GM23338 (cell line): ENCODE measurements around the gene CRELD1. TPM values are rescaled to one million over a fixed set of nuclear protein-coding genes. Genes with fewer than 3 reads are reported as not detected.

ENCODE experiments used
- ATAC-seq: fragments of 200-7000 bp; cut with Tn5 transposase; 3 replicates; pipeline ENCODE4 v1.9.1; 2020
- DNase-seq: peaks from one replicate; pipeline ENCODE4 v3.0.0-alpha.2; 2015; ENCODE audit warnings: low spot score
- H2AFZ ChIP-seq: fragments of 200-600 bp; sonication (generic); 2 replicates; pipeline ENCODE4 v1.8.0; 2016; ENCODE audit warnings: antibody characterized with exemption, mild to moderate bottlenecking, moderate library complexity
- H3F3A ChIP-seq: fragments of 200-600 bp; sonication (generic); replicated peaks from 2 replicates; pipeline ENCODE4 v1.8.0; 2017; ENCODE audit warnings: antibody characterized with exemption, mixed run types, low read depth
- H3K27ac ChIP-seq: fragments of 200-600 bp; sonication (generic); 2 replicates; pipeline ENCODE4 v1.6.1; 2016; ENCODE audit warnings: low read depth
- H3K27me3 ChIP-seq: fragments of 200-600 bp; sonication (generic); 2 replicates; pipeline ENCODE4 v1.8.0; 2016; ENCODE audit warnings: mild to moderate bottlenecking, mixed run types, moderate library complexity; ENCODE audit not compliant: insufficient read depth
- H3K36me3 ChIP-seq: fragments of 200-600 bp; sonication (generic); 2 replicates; pipeline ENCODE4 v1.8.0; 2016; ENCODE audit warnings: mild to moderate bottlenecking; ENCODE audit not compliant: insufficient read depth
- H3K4me1 ChIP-seq: fragments of 200-600 bp; sonication (generic); 2 replicates; pipeline ENCODE4 v1.8.0; 2016; ENCODE audit warnings: mild to moderate bottlenecking, moderate library complexity; ENCODE audit not compliant: insufficient read depth
- H3K4me2 ChIP-seq: fragments of 200-600 bp; sonication (generic); 2 replicates; pipeline ENCODE4 v1.7.1; 2017; ENCODE audit warnings: mixed run types
- H3K4me3 ChIP-seq: fragments of 200-600 bp; sonication (generic); 2 replicates; pipeline ENCODE4 v1.6.1; 2016; ENCODE audit warnings: mixed run types
- H3K79me2 ChIP-seq: fragments of 200-600 bp; sonication (generic); replicated peaks from 2 replicates; pipeline ENCODE4 v1.8.0; 2017; ENCODE audit warnings: mild to moderate bottlenecking; ENCODE audit not compliant: insufficient read depth
- H3K9me2 ChIP-seq: fragments of 200-600 bp; sonication (generic); 2 replicates; pipeline ENCODE4 v1.8.0; 2017; ENCODE audit not compliant: insufficient read depth
- H4K20me1 ChIP-seq: fragments of 200-600 bp; sonication (generic); replicated peaks from 2 replicates; pipeline ENCODE4 v1.8.0; 2017; ENCODE audit warnings: mild to moderate bottlenecking; ENCODE audit not compliant: insufficient read depth
- H3K27ac Mint-ChIP-seq: 2 replicates; pipeline ENCODE4 v1.8.0; 2020; ENCODE audit warnings: inconsistent platforms, mild to moderate bottlenecking, moderate library complexity, mixed read lengths
- H3K27me3 Mint-ChIP-seq: 3 replicates; pipeline ENCODE4 v1.8.0; 2022; ENCODE audit warnings: low read depth, mild to moderate bottlenecking, moderate library complexity, mixed read lengths, inconsistent platforms; ENCODE audit not compliant: insufficient read depth, poor library complexity
- H3K36me3 Mint-ChIP-seq: 3 replicates; pipeline ENCODE4 v1.8.0; 2021; ENCODE audit warnings: low read depth, mild to moderate bottlenecking, inconsistent platforms, moderate library complexity, mixed read lengths
- H3K4me1 Mint-ChIP-seq: 3 replicates; pipeline ENCODE4 v1.8.0; 2020; ENCODE audit warnings: mild to moderate bottlenecking, inconsistent platforms, mixed read lengths
- H3K4me3 Mint-ChIP-seq: 3 replicates; pipeline ENCODE4 v1.8.0; 2021; ENCODE audit warnings: moderate library complexity, mild to moderate bottlenecking, inconsistent platforms, mixed read lengths
- H3K9me3 Mint-ChIP-seq: 3 replicates; pipeline ENCODE4 v1.8.0; 2020; ENCODE audit warnings: moderate library complexity, mild to moderate bottlenecking, inconsistent platforms, mixed read lengths
- CREB1 ChIP-seq: fragments of 250-450 bp; sonication (Bioruptor Pico); IDR thresholded peaks from 2 replicates; pipeline ENCODE4 v1.5.0; 2020; ENCODE audit warnings: low read depth, mild to moderate bottlenecking, moderate library complexity
- NANOG ChIP-seq: IDR thresholded peaks from 2 replicates; pipeline ENCODE4 v1.6.1; 2016; ENCODE audit warnings: antibody characterized with exemption, borderline replicate concordance
- POLR2AphosphoS5 ChIP-seq: IDR thresholded peaks from 2 replicates; pipeline ENCODE4 v1.6.1; 2016; ENCODE audit warnings: antibody characterized with exemption, low read depth
- ZNF114 ChIP-seq: fragments of 250-450 bp; sonication (Bioruptor Pico); IDR thresholded peaks from 2 replicates; pipeline ENCODE4 v1.5.0; 2020; ENCODE audit warnings: mild to moderate bottlenecking, moderate library complexity
- ZNF331 ChIP-seq: fragments of 250-450 bp; sonication (Bioruptor Pico); IDR thresholded peaks from 2 replicates; pipeline ENCODE4 v1.5.0; 2020; ENCODE audit warnings: low read depth, mild to moderate bottlenecking, moderate library complexity
- polyA plus RNA-seq: library from polyadenylated mRNA; unstranded; fragments of >200 nt; fragmentation: Nextera tagmentation; extraction: Ambion mirVana; gene quantifications from 2 replicates; pipeline ENCODE4 v1.2.1, GENCODE V29; 2016
- total RNA-seq: library from RNA; depleted of rRNA; stranded (reverse); fragments of >200 nt; shearing (Covaris generic); gene quantifications from 2 replicates; pipeline ENCODE4 v1.2.3, GENCODE V29; 2014
- TF ChIP-seq, protein P1 (sequence below): fragments of 250-450 bp; sonication (Bioruptor Pico); IDR thresholded peaks from 2 replicates; pipeline ENCODE4 v1.5.0; 2020; ENCODE audit warnings: mild to moderate bottlenecking, moderate library complexity
- TF ChIP-seq, protein P2 (sequence below): IDR thresholded peaks from 2 replicates; pipeline ENCODE4 v1.6.1; 2016; ENCODE audit warnings: antibody characterized with exemption

CRELD1 gene
- total and polyA plus RNA-seq, 2 experiments from 2014 or later = 11.5 to 13.1 TPM

DNA sequence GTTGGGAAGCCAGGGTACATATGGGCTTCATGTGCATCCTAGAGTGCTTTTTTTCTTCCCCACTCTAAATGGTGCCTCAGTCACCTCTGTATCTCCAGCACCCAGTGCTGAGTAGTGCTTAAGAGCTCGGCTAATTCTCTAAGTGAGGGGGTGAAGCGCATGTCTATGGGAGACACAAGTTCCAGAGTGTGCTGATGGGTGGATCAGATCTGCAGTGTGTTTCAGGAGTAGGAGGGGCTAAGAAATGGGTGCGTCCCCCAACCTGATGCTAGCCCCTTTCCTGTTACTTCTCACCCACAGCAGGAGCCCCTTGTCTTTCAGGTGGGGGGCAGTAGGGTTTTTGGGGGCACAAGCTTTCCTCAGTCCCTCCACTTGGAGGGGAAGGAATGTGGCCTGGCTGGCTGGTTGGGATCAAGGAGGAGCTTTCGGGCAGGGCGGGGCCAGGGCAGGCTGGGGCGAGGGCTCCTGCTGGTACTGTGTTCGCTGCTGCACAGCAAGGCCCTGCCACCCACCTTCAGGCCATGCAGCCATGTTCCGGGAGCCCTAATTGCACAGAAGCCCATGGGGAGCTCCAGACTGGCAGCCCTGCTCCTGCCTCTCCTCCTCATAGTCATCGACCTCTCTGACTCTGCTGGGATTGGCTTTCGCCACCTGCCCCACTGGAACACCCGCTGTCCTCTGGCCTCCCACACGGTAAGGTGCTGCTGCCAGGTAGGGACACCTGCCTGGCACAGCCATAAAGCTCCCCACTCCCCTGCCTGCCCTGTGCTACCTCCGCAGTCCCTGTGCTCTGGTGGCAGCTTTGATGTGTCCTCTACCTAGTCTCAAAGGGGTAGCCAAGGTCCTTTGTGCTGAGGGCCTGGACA, 31.0 kb upstream of the CRELD1 start, which contains the start of gene IL17RE (continued):
- TF ChIP-seq, protein P1, sequence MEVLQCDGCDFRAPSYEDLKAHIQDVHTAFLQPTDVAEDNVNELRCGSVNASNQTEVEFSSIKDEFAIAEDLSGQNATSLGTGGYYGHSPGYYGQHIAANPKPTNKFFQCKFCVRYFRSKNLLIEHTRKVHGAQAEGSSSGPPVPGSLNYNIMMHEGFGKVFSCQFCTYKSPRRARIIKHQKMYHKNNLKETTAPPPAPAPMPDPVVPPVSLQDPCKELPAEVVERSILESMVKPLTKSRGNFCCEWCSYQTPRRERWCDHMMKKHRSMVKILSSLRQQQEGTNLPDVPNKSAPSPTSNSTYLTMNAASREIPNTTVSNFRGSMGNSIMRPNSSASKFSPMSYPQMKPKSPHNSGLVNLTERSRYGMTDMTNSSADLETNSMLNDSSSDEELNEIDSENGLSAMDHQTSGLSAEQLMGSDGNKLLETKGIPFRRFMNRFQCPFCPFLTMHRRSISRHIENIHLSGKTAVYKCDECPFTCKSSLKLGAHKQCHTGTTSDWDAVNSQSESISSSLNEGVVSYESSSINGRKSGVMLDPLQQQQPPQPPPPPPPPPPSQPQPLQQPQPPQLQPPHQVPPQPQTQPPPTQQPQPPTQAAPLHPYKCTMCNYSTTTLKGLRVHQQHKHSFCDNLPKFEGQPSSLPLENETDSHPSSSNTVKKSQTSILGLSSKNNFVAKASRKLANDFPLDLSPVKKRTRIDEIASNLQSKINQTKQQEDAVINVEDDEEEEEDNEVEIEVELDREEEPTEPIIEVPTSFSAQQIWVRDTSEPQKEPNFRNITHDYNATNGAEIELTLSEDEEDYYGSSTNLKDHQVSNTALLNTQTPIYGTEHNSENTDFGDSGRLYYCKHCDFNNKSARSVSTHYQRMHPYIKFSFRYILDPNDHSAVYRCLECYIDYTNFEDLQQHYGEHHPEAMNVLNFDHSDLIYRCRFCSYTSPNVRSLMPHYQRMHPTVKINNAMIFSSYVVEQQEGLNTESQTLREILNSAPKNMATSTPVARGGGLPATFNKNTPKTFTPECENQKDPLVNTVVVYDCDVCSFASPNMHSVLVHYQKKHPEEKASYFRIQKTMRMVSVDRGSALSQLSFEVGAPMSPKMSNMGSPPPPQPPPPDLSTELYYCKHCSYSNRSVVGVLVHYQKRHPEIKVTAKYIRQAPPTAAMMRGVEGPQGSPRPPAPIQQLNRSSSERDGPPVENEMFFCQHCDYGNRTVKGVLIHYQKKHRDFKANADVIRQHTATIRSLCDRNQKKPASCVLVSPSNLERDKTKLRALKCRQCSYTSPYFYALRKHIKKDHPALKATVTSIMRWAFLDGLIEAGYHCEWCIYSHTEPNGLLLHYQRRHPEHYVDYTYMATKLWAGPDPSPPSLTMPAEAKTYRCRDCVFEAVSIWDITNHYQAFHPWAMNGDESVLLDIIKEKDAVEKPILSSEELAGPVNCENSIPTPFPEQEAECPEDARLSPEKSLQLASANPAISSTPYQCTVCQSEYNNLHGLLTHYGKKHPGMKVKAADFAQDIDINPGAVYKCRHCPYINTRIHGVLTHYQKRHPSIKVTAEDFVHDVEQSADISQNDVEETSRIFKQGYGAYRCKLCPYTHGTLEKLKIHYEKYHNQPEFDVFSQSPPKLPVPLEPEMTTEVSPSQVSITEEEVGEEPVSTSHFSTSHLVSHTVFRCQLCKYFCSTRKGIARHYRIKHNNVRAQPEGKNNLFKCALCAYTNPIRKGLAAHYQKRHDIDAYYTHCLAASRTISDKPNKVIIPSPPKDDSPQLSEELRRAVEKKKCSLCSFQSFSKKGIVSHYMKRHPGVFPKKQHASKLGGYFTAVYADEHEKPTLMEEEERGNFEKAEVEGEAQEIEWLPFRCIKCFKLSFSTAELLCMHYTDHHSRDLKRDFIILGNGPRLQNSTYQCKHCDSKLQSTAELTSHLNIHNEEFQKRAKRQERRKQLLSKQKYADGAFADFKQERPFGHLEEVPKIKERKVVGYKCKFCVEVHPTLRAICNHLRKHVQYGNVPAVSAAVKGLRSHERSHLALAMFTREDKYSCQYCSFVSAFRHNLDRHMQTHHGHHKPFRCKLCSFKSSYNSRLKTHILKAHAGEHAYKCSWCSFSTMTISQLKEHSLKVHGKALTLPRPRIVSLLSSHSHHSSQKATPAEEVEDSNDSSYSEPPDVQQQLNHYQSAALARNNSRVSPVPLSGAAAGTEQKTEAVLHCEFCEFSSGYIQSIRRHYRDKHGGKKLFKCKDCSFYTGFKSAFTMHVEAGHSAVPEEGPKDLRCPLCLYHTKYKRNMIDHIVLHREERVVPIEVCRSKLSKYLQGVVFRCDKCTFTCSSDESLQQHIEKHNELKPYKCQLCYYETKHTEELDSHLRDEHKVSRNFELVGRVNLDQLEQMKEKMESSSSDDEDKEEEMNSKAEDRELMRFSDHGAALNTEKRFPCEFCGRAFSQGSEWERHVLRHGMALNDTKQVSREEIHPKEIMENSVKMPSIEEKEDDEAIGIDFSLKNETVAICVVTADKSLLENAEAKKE (CRISPR knock-in tag) = no peak
- TF ChIP-seq, protein P2, sequence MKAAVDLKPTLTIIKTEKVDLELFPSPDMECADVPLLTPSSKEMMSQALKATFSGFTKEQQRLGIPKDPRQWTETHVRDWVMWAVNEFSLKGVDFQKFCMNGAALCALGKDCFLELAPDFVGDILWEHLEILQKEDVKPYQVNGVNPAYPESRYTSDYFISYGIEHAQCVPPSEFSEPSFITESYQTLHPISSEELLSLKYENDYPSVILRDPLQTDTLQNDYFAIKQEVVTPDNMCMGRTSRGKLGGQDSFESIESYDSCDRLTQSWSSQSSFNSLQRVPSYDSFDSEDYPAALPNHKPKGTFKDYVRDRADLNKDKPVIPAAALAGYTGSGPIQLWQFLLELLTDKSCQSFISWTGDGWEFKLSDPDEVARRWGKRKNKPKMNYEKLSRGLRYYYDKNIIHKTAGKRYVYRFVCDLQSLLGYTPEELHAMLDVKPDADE = no peak
- TF ChIP-seq NANOG = no peak

- no peaks in the 10 kb centered on the region for H4K20me1 ChIP-seq
- no peak for TF ChIP-seq ZNF114
- TF ChIP-seq CREB1 (CRISPR knock-in tag) = no peak
- TF ChIP-seq, protein P1 (CRISPR knock-in tag) = no peak
- no peak for TF ChIP-seq NANOG
- no peak for TF ChIP-seq POLR2AphosphoS5
- TF ChIP-seq ZNF331 (CRISPR knock-in tag) = no peak
Measured at GRCh38 chr3:9903238-9903624, 30.4 kb upstream of the CRELD1 start.

More at GRCh38 chr3:9903238-9903624, 30.4 kb upstream of the CRELD1 start:
- Histone ChIP-seq H3K4me3 (peak overlapping the region; percentile 42), H3K36me3 (no peaks in the 10 kb centered on the region), H3F3A (no peaks in the 10 kb centered on the region), H3K27me3 (no peaks in the 10 kb centered on the region), H3K79me2 (no peaks in the 10 kb centered on the region), H3K4me2 (peak overlapping the region; percentile 71), H3K9me2 (no peaks in the 10 kb centered on the region), H3K27ac (no peak overlapping the region), H2AFZ (peak overlapping the region; percentile 99), H3K4me1 (peaks cover 17% of the 10 kb centered on the region)
- H3K4me3 Mint-ChIP-seq = peak overlapping the region; percentile 35; the same call in 2 of the 3 replicates
- ATAC-seq = no peak
- peaks cover 20% of the 10 kb centered on the region for H3K4me1 Mint-ChIP-seq
- no peak overlapping the region for H3K27ac Mint-ChIP-seq
- peaks cover 13% of the 10 kb centered on the region for H3K27me3 Mint-ChIP-seq
- H3K9me3 Mint-ChIP-seq = no peaks in the 10 kb centered on the region
- no peak for DNase-seq
- H3K36me3 Mint-ChIP-seq = no peaks in the 10 kb centered on the region; the same call in 2 of the 3 replicates
